Kidney (tissue), 14 donors: Measurements from ENCODE around the gene OR51T1. TPM values are rescaled to one million over a fixed set of nuclear protein-coding genes. Genes with fewer than 3 reads are reported as not detected.

ENCODE experiments used
- DNase-seq, 5 donors: peaks; one replicate each; pipeline ENCODE4 v3.0.0-alpha.2; 2013 to 2020
- FAIRE-seq: peaks from 2 replicates; lab custom pipeline; 2012; peaks lifted over from hg19 to GRCh38; lab: Jason Lieb, UNC
- H3K27ac ChIP-seq, 2 donors: one replicate each; pipeline ENCODE4 v1.7.0; 2013; ENCODE audit warnings: low read depth in 2 of 2, low read length in 2 of 2, inconsistent platforms in 1 of 2
- H3K27me3 ChIP-seq: one replicate; pipeline ENCODE4 v1.7.1; 2013; ENCODE audit warnings: low read length, inconsistent platforms; ENCODE audit not compliant: control insufficient read depth, insufficient read depth
- H3K36me3 ChIP-seq, 3 donors: one replicate each; pipeline versions ENCODE4 v1.7.0 to v1.7.1; 2013; ENCODE audit warnings: low read length in 3 of 3, control low read depth in 1 of 3, inconsistent platforms in 1 of 3; ENCODE audit not compliant: insufficient read depth in 3 of 3, control insufficient read depth in 2 of 3
- H3K4me1 ChIP-seq, 3 donors: one replicate each; pipeline versions ENCODE4 v1.7.0 to v1.7.1; 2013; ENCODE audit warnings: low read length in 3 of 3, inconsistent platforms in 1 of 3, low read depth in 1 of 3; ENCODE audit not compliant: control insufficient read depth in 2 of 3, insufficient read depth in 2 of 3
- H3K4me3 ChIP-seq, 3 donors: one replicate each; pipeline versions ENCODE4 v1.7.0 to v1.8.1; 2013; ENCODE audit warnings: low read length in 3 of 3, control low read depth in 1 of 3, inconsistent platforms in 1 of 3
- H3K9ac ChIP-seq, 3 donors: one replicate each; pipeline versions ENCODE4 v1.7.0 to v1.7.1; 2013; ENCODE audit warnings: low read length in 3 of 3, control low read depth in 1 of 3, inconsistent platforms in 1 of 3
- H3K9me3 ChIP-seq, 3 donors: one replicate each; pipeline versions ENCODE4 v1.7.0 to v1.7.1; 2013; ENCODE audit warnings: low read length in 3 of 3, control low read depth in 1 of 3, inconsistent platforms in 1 of 3; ENCODE audit not compliant: control insufficient read depth in 2 of 3, insufficient read depth in 1 of 3
- intact Hi-C: fragments of 100-400 bp; cut with DNase I; formaldehyde crosslinking; loops from one replicate; pipeline ENCODE4 v1.11.1; 2022
- polyA plus RNA-seq: library from polyadenylated mRNA; stranded (reverse); fragments of 350-450 nt; fragmentation: Illumina TruSeq; extraction: RNeasy Lipid Tissue Mini Kit (QIAGEN cat#74804); gene quantifications from one replicate; pipeline ENCODE4 v1.2.3, GENCODE V29; 2014; ENCODE audit warnings: low read depth, low replicate concordance; ENCODE audit not compliant: insufficient read depth
- total RNA-seq: library from RNA; stranded (reverse); fragmentation: NEBNext Ultra II Directional; extraction: Animal tissue kit (Norgen Biotek cat#: 25700); gene quantifications from one replicate; pipeline ENCODE4 v1.2.1, GENCODE V29; 2021
- TF ChIP-seq, protein P1 (sequence below): IDR thresholded peaks from 3 replicates; pipeline ENCODE4 v1.5.1; 2012; ENCODE audit warnings: mild to moderate bottlenecking, moderate library complexity, borderline replicate concordance; ENCODE audit not compliant: insufficient read depth; ENCODE audit errors: extremely low read depth
- donor health status: control.
- donor health status: control.
- donor health status: control.
- donor health status: control.
- donor health status: control.
- donor health status: DM: yes; HTN: yes; CAD: no.
- donor health status: Normal renal cell carcinoma (clear cell type).

Gene OR51T1
- total and polyA plus RNA-seq, 2 donors from 2014 or later = not detected

DNA sequence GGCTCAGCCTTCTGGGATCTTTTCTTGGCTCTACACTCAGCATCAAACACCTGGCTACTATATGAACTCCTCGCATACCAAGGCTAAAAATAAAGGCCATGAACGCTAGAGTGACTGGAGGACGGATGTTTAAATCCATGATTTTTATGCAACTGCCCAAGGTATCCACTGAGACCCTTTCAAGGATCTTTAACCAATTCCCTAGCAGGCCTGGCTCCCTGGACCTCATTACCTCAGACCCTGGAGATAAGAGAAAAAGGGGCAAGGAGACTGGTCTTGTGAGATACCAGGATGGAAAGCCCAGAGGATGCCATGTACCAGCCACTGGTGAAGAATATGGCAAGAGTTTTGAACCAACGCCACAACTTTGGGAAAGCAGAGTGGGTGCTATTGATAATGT is 37.5 kb downstream of the OR51T1 start, which contains the start of gene OR51G2:
Gene OR51G2 (minus strand): TSS at position 101 of the 400 bp plus-strand sequence. CDS start 3,687 bp downstream, outside the sequence.
- no peak within 1 kb of the TSS for H3K4me3 ChIP-seq
- intact Hi-C loops = no loop called here
- H3K27ac ChIP-seq = no peak within 1 kb of the TSS
- DNase-seq (no peak), FAIRE-seq (no peak)
- TF ChIP-seq, protein P1, sequence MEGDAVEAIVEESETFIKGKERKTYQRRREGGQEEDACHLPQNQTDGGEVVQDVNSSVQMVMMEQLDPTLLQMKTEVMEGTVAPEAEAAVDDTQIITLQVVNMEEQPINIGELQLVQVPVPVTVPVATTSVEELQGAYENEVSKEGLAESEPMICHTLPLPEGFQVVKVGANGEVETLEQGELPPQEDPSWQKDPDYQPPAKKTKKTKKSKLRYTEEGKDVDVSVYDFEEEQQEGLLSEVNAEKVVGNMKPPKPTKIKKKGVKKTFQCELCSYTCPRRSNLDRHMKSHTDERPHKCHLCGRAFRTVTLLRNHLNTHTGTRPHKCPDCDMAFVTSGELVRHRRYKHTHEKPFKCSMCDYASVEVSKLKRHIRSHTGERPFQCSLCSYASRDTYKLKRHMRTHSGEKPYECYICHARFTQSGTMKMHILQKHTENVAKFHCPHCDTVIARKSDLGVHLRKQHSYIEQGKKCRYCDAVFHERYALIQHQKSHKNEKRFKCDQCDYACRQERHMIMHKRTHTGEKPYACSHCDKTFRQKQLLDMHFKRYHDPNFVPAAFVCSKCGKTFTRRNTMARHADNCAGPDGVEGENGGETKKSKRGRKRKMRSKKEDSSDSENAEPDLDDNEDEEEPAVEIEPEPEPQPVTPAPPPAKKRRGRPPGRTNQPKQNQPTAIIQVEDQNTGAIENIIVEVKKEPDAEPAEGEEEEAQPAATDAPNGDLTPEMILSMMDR = no peak
- H3K9ac ChIP-seq = no peak within 1 kb of the TSS
- H3K9me3 ChIP-seq = no peaks in the 10 kb centered on the region
- H3K4me1 ChIP-seq = no peaks in the 10 kb centered on the region
- H3K27me3 ChIP-seq = no peaks in the 10 kb centered on the region
- H3K36me3 ChIP-seq = no peaks in the 10 kb centered on the region

DNA sequence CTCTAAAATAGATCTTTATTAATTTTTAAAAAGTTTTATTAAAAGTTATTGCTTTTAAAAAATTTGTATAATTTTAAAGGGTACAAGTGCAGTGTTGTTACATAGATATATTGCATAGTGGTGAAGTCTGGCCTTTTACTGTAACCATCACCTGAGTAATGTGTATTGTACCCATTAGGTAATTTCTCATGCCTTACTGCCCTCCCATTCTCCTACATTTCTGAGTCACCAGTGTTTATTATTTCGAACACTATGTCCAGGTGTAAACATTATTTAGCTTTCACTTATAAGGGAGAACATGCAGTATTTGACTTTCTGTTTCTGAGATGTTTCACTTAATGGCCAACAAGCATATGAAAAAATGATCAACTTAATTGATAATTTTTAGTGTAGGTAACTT is 40.1 kb downstream of the OR51T1 start:
- Histone ChIP-seq H3K9ac (no peak overlapping the region), H3K4me1 (no peaks in the 10 kb centered on the region), H3K27me3 (no peaks in the 10 kb centered on the region), H3K4me3 (no peak overlapping the region), H3K36me3 (no peaks in the 10 kb centered on the region), H3K27ac (no peak overlapping the region), H3K9me3 (no peaks in the 10 kb centered on the region)
- TF ChIP-seq, protein P1 = no peak
- intact Hi-C loops = no loop called here
- FAIRE-seq = no peak
- DNase-seq = no peak

DNA sequence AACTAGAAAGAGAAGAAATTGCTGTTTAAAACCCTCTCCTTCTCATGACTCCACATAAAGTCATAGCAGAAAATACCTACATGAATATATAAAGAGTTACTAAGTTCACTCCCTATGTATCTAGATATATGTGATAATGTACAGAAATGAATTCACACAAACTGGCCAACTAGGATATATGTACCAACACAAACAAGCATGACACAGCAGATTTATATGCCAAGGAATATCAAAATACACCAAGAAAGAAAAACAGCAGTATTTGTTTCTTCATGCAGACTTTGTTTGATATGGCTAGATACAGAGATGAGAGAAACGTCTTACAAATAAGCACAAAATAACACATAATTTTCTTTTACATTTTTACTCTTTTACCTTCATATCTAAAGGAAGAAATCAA is 40.6 kb downstream of the OR51T1 start:
- Histone ChIP-seq H3K27ac (no peak overlapping the region), H3K4me1 (no peaks in the 10 kb centered on the region), H3K4me3 (no peak overlapping the region), H3K9me3 (no peaks in the 10 kb centered on the region), H3K36me3 (no peaks in the 10 kb centered on the region), H3K9ac (no peak overlapping the region), H3K27me3 (no peaks in the 10 kb centered on the region)
- intact Hi-C loops = no loop called here
- no peak for DNase-seq
- FAIRE-seq = no peak
- TF ChIP-seq, protein P1 = no peak

DNA sequence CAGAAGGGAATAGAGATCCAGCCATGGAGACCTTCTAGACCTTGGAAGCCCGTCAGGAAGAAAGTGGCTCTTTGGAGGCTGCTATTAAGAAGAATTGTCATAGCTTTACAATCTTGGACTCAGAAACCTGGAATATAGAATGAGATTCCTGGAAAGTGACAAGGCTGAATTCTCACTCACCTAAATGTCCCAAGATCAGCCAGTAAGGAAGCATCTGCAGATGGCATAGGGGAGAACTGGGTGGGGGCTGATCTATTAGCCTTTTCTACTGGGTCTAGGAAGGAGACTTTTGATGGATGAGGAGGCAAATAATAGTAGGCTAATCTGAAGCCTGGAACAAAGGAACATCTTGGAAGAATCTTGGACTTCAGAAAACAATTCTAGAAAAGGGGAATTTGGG is 42.5 kb downstream of the OR51T1 start, which contains the start of gene OR51G1:
Gene OR51G1 (minus strand): TSS at position 101 of the 400 bp plus-strand sequence. CDS start 0 bp downstream, at position 101.
- no peak for FAIRE-seq
- H3K27ac ChIP-seq = no peak within 1 kb of the TSS
- intact Hi-C loops = no loop called here
- no peak for DNase-seq
- H3K4me1 ChIP-seq = no peaks in the 10 kb centered on the region
- no peaks in the 10 kb centered on the region for H3K27me3 ChIP-seq
- no peak within 1 kb of the TSS for H3K4me3 ChIP-seq
- no peaks in the 10 kb centered on the region for H3K9me3 ChIP-seq
- no peak within 1 kb of the TSS for H3K9ac ChIP-seq
- H3K36me3 ChIP-seq = no peaks in the 10 kb centered on the region
- TF ChIP-seq, protein P1 = no peak
